ENCODE results near the gene SEMA4A.
"Not testable (repeated sequence)": the region's sequence is repeated elsewhere in the genome, so short reads cannot be mapped to it uniquely, and the experiment has no call there.

Gene SEMA4A

GRCh38 chr1:156115514-156116374 lies 37.6 kb upstream of the SEMA4A start:
- H3K27ac ChIP-seq, result peak overlapping the region; percentile 62; the same call in 1 of the 2 replicates
- TF ChIP-seq, protein P1, sequence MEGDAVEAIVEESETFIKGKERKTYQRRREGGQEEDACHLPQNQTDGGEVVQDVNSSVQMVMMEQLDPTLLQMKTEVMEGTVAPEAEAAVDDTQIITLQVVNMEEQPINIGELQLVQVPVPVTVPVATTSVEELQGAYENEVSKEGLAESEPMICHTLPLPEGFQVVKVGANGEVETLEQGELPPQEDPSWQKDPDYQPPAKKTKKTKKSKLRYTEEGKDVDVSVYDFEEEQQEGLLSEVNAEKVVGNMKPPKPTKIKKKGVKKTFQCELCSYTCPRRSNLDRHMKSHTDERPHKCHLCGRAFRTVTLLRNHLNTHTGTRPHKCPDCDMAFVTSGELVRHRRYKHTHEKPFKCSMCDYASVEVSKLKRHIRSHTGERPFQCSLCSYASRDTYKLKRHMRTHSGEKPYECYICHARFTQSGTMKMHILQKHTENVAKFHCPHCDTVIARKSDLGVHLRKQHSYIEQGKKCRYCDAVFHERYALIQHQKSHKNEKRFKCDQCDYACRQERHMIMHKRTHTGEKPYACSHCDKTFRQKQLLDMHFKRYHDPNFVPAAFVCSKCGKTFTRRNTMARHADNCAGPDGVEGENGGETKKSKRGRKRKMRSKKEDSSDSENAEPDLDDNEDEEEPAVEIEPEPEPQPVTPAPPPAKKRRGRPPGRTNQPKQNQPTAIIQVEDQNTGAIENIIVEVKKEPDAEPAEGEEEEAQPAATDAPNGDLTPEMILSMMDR (conservative IDR thresholded peaks at IDR 0.05), result no peak

DNA sequence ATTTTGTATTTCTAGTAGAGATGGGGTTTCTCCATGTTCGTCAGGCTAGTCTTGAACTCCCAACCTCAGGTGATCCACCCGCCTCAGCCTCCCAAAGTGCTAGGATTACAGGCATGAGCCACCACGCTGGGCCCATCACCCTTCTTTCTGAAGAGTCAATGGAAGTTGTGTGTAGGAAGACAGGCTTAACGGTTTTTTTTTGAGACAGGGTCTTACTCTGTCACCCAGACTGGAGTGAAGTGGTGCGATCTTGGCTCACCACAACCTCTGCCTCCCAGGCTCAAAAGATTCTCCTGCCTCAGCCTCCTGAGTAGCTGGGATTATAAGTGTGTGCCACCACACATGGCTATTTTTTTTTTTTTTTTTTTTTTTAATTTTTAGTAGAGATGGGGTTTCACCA lies 36.7 kb upstream of the SEMA4A start:
- peak overlapping the region; percentile 62; the same call in 1 of the 2 replicates for H3K27ac ChIP-seq

DNA sequence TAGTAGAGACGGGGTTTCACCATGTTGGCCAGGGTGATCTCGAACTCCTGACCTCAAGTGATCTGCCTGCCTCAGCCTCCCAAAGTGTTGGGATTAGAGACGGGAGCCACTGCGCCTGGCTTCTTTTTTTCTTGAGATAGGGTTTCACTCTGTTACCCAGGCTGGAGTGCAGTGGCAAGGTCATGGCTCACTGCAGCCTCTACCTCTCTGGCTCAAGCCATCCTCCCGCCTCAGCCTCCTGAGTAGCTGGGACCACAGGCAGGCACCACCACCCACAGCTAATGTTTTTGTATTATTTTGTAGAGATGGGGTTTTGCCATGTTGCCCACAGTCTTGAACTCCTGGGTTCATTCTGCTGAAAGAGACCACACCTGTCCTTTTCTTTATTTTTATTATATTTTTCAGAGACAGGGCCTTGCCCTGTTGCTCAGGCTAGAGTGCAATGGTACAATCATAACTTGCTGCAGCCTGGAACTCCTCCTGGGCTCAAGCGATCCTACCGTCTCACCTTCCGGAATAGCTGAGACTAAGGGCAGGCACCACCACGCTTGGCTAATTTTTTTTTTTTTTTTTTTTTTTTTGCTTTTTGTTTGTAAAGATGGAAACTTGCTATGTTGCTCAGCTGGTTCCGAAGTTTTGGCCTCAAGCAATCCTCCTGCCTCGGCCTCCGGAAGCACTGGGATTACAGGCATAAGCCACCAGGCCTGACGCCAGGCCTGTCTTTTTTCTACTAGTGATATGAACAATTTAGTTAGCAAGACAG lies 35.8 kb upstream of the SEMA4A start:
- TF ChIP-seq, protein P1 (conservative IDR thresholded peaks at IDR 0.05), result no peak
- no peak overlapping the region for H3K27ac ChIP-seq

DNA sequence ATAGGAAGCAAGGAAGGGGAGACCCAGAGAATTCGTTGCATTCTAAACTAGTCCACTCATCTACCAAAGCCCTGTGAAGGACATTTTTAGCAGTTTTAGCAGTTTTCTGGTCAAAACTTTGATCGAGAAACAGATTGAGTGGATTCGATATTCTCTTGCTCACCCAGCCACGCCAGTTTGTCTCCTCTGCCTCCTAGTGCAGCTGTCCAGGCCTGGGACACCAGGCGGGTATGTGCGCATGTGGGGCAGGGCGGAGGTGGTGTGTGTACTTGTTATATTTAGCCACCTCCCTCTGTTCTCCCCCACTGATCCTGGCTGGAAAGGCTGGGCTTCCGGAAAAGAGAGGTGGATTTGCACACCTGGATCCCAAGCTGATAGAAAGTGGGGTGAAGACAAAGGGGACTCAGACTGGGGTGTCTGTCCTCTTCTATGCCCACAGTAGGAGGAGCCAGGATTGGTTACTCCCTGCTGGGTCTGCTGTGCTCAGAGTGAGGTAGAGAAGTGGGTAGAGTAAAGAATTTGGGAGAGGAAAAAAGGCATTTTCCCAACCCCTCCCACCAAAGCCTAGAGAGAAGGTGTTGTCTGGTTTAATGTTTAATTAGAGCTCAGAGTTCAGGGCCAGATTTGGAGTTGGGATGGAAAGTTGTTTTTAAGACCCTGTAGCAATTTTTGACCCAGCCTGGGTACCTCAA lies 35.1 kb upstream of the SEMA4A start:
- TF ChIP-seq, protein P1 (conservative IDR thresholded peaks at IDR 0.05), result no peak
- H3K27ac ChIP-seq, result no peak overlapping the region

- TF ChIP-seq, protein P1 (conservative IDR thresholded peaks at IDR 0.05), result no peak
- no peak overlapping the region for H3K27ac ChIP-seq
Measured at GRCh38 chr1:156119503-156120209, 33.7 kb upstream of the SEMA4A start.

- H3K27ac ChIP-seq, result no peak overlapping the region
- TF ChIP-seq, protein P1 (conservative IDR thresholded peaks at IDR 0.05), result no peak
Measured at GRCh38 chr1:156120318-156120717, 33.1 kb upstream of the SEMA4A start.

- not testable (repeated sequence) for H3K27ac ChIP-seq
Measured at GRCh38 chr1:156121005-156121404, 32.4 kb upstream of the SEMA4A start.

DNA sequence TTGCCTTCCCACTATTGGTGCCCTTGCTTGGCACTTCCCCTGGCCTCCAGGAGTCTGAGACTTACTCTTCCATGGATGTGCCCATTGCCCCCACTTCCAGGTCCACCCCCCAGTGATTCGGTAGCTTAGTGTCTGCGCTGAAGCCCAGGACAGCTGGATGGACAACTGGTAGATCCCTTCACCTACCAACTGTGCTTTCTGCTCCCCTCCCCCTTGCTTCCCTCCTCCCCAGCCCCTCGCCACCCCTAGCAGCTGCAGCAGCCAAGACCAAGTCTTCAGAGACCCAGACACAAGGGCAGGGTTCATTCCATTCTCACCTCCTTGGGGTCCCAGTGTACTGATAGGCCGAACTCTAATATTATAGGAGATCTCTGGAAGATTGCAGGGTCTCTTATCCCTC lies 31.9 kb upstream of the SEMA4A start:
- H3K27ac ChIP-seq, result no peak overlapping the region
- TF ChIP-seq, protein P1 (conservative IDR thresholded peaks at IDR 0.05), result no peak
